Stimulated activated CD4-positive, alpha-beta T cell treated with anti-CD3 and anti-CD28 coated beads, Interleukin-4, amount 100 ng/mL, for 48 hours (primary cell): Measurements from ENCODE around the gene TMEM205.

ENCODE experiments used
- DNase-seq, 2 donors: peaks; one replicate each; pipeline ENCODE4 v3.0.0-alpha.2; 2020; ENCODE audit warnings: low read depth in 2 of 2

TMEM205 gene

GRCh38 chr19:11299946-11300810 lies 45.9 kb downstream of the TMEM205 start:
- no peak for DNase-seq

- no peak for DNase-seq
These were observed 49.8 kb downstream of the TMEM205 start for GRCh38 chr19:11296264-11296663.

GRCh38 chr19:11295665-11296245 lies 50.3 kb downstream of the TMEM205 start, which contains the start of gene TSPAN16:
Gene TSPAN16 (plus strand): TSS chr19:11296160. CDS start chr19:11296298, 138 bp downstream.
- no peak for DNase-seq

- DNase-seq = no peak
These were observed 50.9 kb downstream of the TMEM205 start for GRCh38 chr19:11295180-11295579.

GRCh38 chr19:11293433-11294389 lies 52.4 kb downstream of the TMEM205 start:
- DNase-seq = peak; percentile 79 to 83
